GM12801 (cell line): ENCODE results near the gene KDR.

Experiments used
- CTCF ChIP-seq: IDR thresholded peaks from one replicate; pipeline ENCODE4 v1.5.1; 2011; ENCODE audit warnings: control low read depth; ENCODE audit not compliant: insufficient read length; ENCODE audit errors: extremely low read depth

KDR gene

GRCh38 chr4:55159851-55160250, 34.5 kb upstream of the KDR start:
- no peak for TF ChIP-seq CTCF

GRCh38 chr4:55158957-55159356, 33.6 kb upstream of the KDR start:
- TF ChIP-seq CTCF: no peak

GRCh38 chr4:55157559-55158277, 32.3 kb upstream of the KDR start:
- TF ChIP-seq CTCF: no peak

- no peak for TF ChIP-seq CTCF
Measured at GRCh38 chr4:55154933-55155332, 29.5 kb upstream of the KDR start.

GRCh38 chr4:55154290-55154880, 29.0 kb upstream of the KDR start:
- no peak for TF ChIP-seq CTCF

GRCh38 chr4:55143858-55144257, 18.5 kb upstream of the KDR start:
- no peak for TF ChIP-seq CTCF

GRCh38 chr4:55138367-55138766, 13.0 kb upstream of the KDR start:
- TF ChIP-seq CTCF: no peak
